NCI-H2227 (cell line): ENCODE data around the gene PCDHB7.
"Not testable (repeated sequence)": the region's sequence is repeated elsewhere in the genome, so short reads cannot be mapped to it uniquely, and the experiment has no call there.

Source experiments
- DNase-seq: peaks from one replicate; lab custom pipeline; 2025; ENCODE audit not compliant: unreplicated experiment; lab: John Stamatoyannopoulos, UW

The PCDHB7 gene

DNA sequence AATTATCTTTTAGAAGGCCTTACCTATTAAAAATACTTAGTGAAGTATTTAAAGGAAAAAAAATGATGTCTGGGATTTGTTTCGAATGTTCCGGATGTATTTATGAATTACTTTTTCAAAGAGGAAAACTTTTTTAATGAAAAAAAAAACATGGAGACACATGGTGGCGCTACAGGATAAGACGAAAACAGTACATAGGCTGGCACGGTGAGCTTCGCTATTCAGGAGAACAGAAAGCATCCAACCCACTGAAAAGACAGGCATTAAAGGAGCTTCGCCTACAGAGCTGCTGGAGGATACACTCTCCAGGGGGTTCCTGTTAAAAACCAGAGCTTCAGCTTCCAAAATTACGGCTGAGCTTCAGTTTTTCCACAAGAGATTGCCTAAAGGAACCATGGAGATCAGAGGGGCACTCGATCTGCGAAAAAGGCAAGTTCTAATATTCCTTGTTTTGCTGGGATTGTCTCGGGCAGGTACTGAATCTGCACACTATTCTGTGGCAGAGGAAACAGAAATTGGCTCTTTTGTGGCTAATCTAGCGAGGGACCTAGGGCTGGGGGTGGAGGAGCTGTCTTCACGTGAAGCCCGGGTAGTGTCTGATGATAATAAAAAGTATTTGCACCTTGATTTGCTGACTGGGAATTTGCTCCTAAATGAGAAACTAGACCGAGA, 50.8 kb downstream of the PCDHB7 start, which contains the start of gene PCDHB14:
TSS of gene PCDHB14 (plus strand) at position 232 of the 672 bp plus-strand sequence. CDS start at position 395, 163 bp downstream.
- peak; percentile 57 for DNase-seq

DNA sequence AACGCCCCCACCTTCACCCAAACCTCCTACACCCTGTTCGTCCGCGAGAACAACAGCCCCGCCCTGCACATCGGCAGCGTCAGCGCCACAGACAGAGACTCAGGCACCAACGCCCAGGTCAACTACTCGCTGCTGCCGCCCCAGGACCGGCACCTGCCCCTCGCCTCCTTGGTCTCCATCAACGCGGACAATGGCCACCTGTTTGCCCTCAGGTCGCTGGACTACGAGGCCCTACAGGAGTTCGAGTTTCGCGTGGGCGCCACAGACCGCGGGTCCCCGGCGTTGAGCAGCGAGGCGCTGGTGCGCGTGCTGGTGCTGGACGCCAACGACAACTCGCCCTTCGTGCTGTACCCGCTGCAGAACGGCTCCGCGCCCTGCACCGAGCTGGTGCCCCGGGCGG, 52.4 kb downstream of the PCDHB7 start:
- DNase-seq = not testable (repeated sequence)

DNA sequence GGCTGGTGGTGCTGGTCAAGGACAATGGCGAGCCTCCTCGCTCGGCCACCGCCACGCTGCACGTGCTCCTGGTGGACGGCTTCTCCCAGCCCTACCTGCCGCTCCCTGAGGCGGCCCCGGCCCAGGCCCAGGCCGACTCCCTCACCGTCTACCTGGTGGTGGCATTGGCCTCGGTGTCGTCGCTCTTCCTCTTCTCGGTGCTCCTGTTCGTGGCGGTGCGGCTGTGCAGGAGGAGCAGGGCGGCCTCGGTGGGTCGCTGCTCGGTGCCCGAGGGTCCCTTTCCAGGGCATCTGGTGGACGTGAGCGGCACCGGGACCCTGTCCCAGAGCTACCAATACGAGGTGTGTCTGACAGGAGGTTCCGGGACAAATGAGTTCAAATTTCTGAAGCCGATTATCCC, 53.0 kb downstream of the PCDHB7 start:
- not testable (repeated sequence) for DNase-seq
